H1 (cell line): ENCODE data around the gene NEDD4L. TPM values are rescaled to one million over a fixed set of nuclear protein-coding genes. Genes with fewer than 3 reads are reported as not detected.

Experiments used
- CTCF ChIA-PET: fragments of 300-600 bp; sonication (Branson Sonifier 250); formaldehyde crosslinking; loops from one replicate; lab custom pipeline; 2021; ENCODE audit not compliant: partially characterized antibody; lab: Charles Lee
- POLR2A ChIA-PET: fragments of 300-600 bp; sonication (Branson Sonifier 250); formaldehyde crosslinking; loops from one replicate; lab custom pipeline; 2021; ENCODE audit warnings: inconsistent platforms; ENCODE audit not compliant: partially characterized antibody; lab: Charles Lee
- DNase-seq, 2 experiments: peaks; one replicate each; pipeline versions ENCODE4 v3.0.0 to v3.0.0-alpha.2; 2010 to 2022; ENCODE audit warnings: low spot score in 2 of 2, low read depth in 1 of 2, mixed read lengths in 1 of 2
- FAIRE-seq: peaks from 2 replicates; lab custom pipeline; 2011; peaks lifted over from hg19 to GRCh38; lab: Jason Lieb, UNC
- H2AFZ ChIP-seq: 2 replicates; pipeline ENCODE4 v1.8.1; 2012; ENCODE audit warnings: low read length, inconsistent platforms
- H2AK5ac ChIP-seq: 2 replicates; pipeline ENCODE4 v1.6.1; 2013; ENCODE audit warnings: low read depth, low read length
- H2BK120ac ChIP-seq: replicated peaks from 2 replicates; pipeline ENCODE3; 2013; ENCODE audit warnings: low read depth, low read length, inconsistent platforms
- H2BK12ac ChIP-seq: 2 replicates; pipeline ENCODE4 v1.6.1; 2013; ENCODE audit warnings: low read depth, low read length
- H2BK15ac ChIP-seq: 2 replicates; pipeline ENCODE4 v1.6.1; 2013; ENCODE audit warnings: low read length
- H2BK20ac ChIP-seq: 2 replicates; pipeline ENCODE4 v1.6.1; 2013; ENCODE audit warnings: low read length
- H2BK5ac ChIP-seq: 2 replicates; pipeline ENCODE4 v1.6.1; 2013; ENCODE audit warnings: low read depth, low read length
- H3K14ac ChIP-seq: 2 replicates; pipeline ENCODE4 v1.6.1; 2013; ENCODE audit warnings: inconsistent platforms; ENCODE audit not compliant: insufficient read length
- H3K18ac ChIP-seq: 2 replicates; pipeline ENCODE4 v1.6.1; 2013; ENCODE audit warnings: low read length; ENCODE audit errors: extremely low read depth
- H3K23ac ChIP-seq: 2 replicates; pipeline ENCODE4 v1.6.1; 2013; ENCODE audit warnings: inconsistent platforms; ENCODE audit not compliant: insufficient read length
- H3K23me2 ChIP-seq: 2 replicates; pipeline ENCODE4 v1.6.1; 2013; ENCODE audit warnings: low read depth, low read length
- H3K27ac ChIP-seq: 2 replicates; pipeline ENCODE4 v1.6.1; 2011; ENCODE audit warnings: low read depth, low read length, inconsistent platforms
- H3K27me3 ChIP-seq, 4 experiments: replicated peaks in 1 of 4; 1 replicate in 1 of 4; 2 replicates in 3 of 4; pipeline versions ENCODE4 v1.6.1 to v1.8.1; 2011 to 2013; ENCODE audit warnings: low read length in 3 of 4, mild to moderate bottlenecking in 3 of 4, inconsistent platforms in 2 of 4, mixed read lengths in 2 of 4, moderate library complexity in 1 of 4; ENCODE audit not compliant: control insufficient read depth in 3 of 4, insufficient read depth in 3 of 4; ENCODE audit errors: extremely low read depth in 1 of 4
- H3K36me3 ChIP-seq, 4 experiments: 2 replicates each; pipeline versions ENCODE4 v1.6.1 to v1.8.1; 2011 to 2013; ENCODE audit warnings: mild to moderate bottlenecking in 4 of 4, low read length in 3 of 4, moderate library complexity in 2 of 4, control low read depth in 1 of 4, inconsistent platforms in 1 of 4; ENCODE audit not compliant: insufficient read depth in 4 of 4, control insufficient read depth in 2 of 4
- H3K4ac ChIP-seq: replicated peaks from 2 replicates; pipeline ENCODE3; 2013; ENCODE audit warnings: low read length, low read depth, mixed read lengths, inconsistent platforms; ENCODE audit not compliant: insufficient read length
- H3K4me1 ChIP-seq, 4 experiments: replicated peaks in 1 of 4; 1 replicate in 1 of 4; 2 replicates in 3 of 4; pipeline versions ENCODE4 v1.6.1 to v1.8.1; 2011 to 2013; ENCODE audit warnings: low read length in 3 of 4, inconsistent platforms in 2 of 4, mixed read lengths in 1 of 4; ENCODE audit not compliant: insufficient read depth in 4 of 4, control insufficient read depth in 3 of 4
- H3K4me2 ChIP-seq, 2 experiments: 2 replicates each; pipeline versions ENCODE4 v1.6.1 to v1.8.1; 2011 to 2013; ENCODE audit warnings: low read depth in 2 of 2, low read length in 2 of 2, control low read depth in 1 of 2, inconsistent platforms in 1 of 2, mild to moderate bottlenecking in 1 of 2; ENCODE audit not compliant: insufficient read depth in 1 of 2
- H3K4me3 ChIP-seq, 4 experiments: fragments of 200-600, 300-600 bp in 1 of 4; sonication (generic), shearing (Covaris generic), sonication (Bioruptor Twin) in 1 of 4; 2 replicates each; pipeline versions ENCODE4 v1.5.1 to v1.8.1; 2011 to 2016; ENCODE audit warnings: low read length in 4 of 4, low read depth in 3 of 4, control low read depth in 2 of 4, inconsistent platforms in 2 of 4, mild to moderate bottlenecking in 2 of 4, mixed read lengths in 1 of 4, moderate library complexity in 1 of 4; ENCODE audit not compliant: insufficient read depth in 2 of 4; ENCODE audit errors: extremely low read depth in 1 of 4
- H3K56ac ChIP-seq: replicated peaks from 2 replicates; pipeline ENCODE3; 2013; ENCODE audit warnings: low read depth, mild to moderate bottlenecking, mixed read lengths, low read length, inconsistent platforms; ENCODE audit not compliant: insufficient read length
- H3K79me1 ChIP-seq: 2 replicates; pipeline ENCODE4 v1.6.1; 2013; ENCODE audit warnings: low read depth, low read length, control low read depth
- H3K79me2 ChIP-seq, 2 experiments: 2 replicates each; pipeline versions ENCODE4 v1.6.1 to v1.8.1; 2012 to 2013; ENCODE audit warnings: low read length in 2 of 2, mild to moderate bottlenecking in 2 of 2, inconsistent platforms in 1 of 2; ENCODE audit not compliant: insufficient read depth in 2 of 2, control insufficient read depth in 1 of 2
- H3K9ac ChIP-seq, 4 experiments: replicated peaks in 1 of 4; 1 replicate in 1 of 4; 2 replicates in 3 of 4; pipeline versions ENCODE4 v1.6.1 to v1.8.1; 2011 to 2013; ENCODE audit warnings: low read depth in 3 of 4, low read length in 3 of 4, control low read depth in 2 of 4, mild to moderate bottlenecking in 2 of 4, moderate library complexity in 2 of 4, inconsistent platforms in 1 of 4; ENCODE audit errors: extremely low read depth in 1 of 4
- H3K9me3 ChIP-seq, 2 experiments: 2 replicates each; pipeline versions ENCODE4 v1.6.1 to v1.8.1; 2012 to 2013; ENCODE audit warnings: mild to moderate bottlenecking in 2 of 2, moderate library complexity in 2 of 2, control low read depth in 1 of 2, inconsistent platforms in 1 of 2, low read depth in 1 of 2, low read length in 1 of 2, mixed read lengths in 1 of 2; ENCODE audit not compliant: insufficient read depth in 2 of 2
- H4K20me1 ChIP-seq, 2 experiments: replicated peaks in 1 of 2; 2 replicates each; pipeline versions ENCODE3 to v1.8.1; 2011 to 2013; ENCODE audit warnings: inconsistent platforms in 2 of 2, low read length in 2 of 2, mild to moderate bottlenecking in 1 of 2; ENCODE audit not compliant: insufficient read depth in 2 of 2, control insufficient read depth in 1 of 2
- H4K5ac ChIP-seq: 2 replicates; pipeline ENCODE4 v1.6.1; 2013; ENCODE audit warnings: low read length, low read depth, mixed read lengths, inconsistent platforms; ENCODE audit not compliant: insufficient read length
- H4K8ac ChIP-seq: 2 replicates; pipeline ENCODE4 v1.8.0; 2013; ENCODE audit warnings: mild to moderate bottlenecking, moderate library complexity, low read length, inconsistent platforms; ENCODE audit not compliant: insufficient read depth; ENCODE audit errors: extremely low read depth
- H4K91ac ChIP-seq: replicated peaks from 2 replicates; pipeline ENCODE3; 2013; ENCODE audit warnings: low read length, mixed read lengths, inconsistent platforms; ENCODE audit not compliant: insufficient read length
- ASH2L ChIP-seq: fragments of 200-600, 300-600 bp; sonication (generic); IDR thresholded peaks from one replicate; pipeline ENCODE4 v1.7.1; 2017; ENCODE audit warnings: low read length
- HDAC6 ChIP-seq: IDR thresholded peaks from one replicate; pipeline ENCODE4 v1.7.1; 2012; ENCODE audit warnings: low read depth, mild to moderate bottlenecking, inconsistent platforms, low read length, moderate library complexity
- PHF8 ChIP-seq: fragments of 200-600 bp; sonication (generic); conservative IDR thresholded peaks from 2 replicates; pipeline ENCODE4 v1.7.1; 2012; ENCODE audit warnings: low read depth, mild to moderate bottlenecking, inconsistent platforms, low read length, moderate library complexity
- SRF ChIP-seq: IDR thresholded peaks from 2 replicates; pipeline ENCODE4 v1.6.1; 2011; ENCODE audit warnings: mild to moderate bottlenecking, low read depth, low read length, moderate library complexity
- YY1 ChIP-seq: IDR thresholded peaks from 2 replicates; pipeline ENCODE4 v1.6.1; 2011; ENCODE audit warnings: low read depth, mild to moderate bottlenecking, low read length
- WGBS, 2 experiments: shearing (Covaris generic) in 1 of 2; methylation state at CpG; one replicate each; pipeline versions ENCODE4 v1.1.6 to v1.1.7; 2013 to 2015; ENCODE audit warnings: low lambda C conversion rate in 2 of 2, mixed read lengths in 2 of 2, inconsistent platforms in 1 of 2, low coverage in 1 of 2, missing lambda C conversion rate in 1 of 2; ENCODE audit not compliant: insufficient replicate concordance in 2 of 2, insufficient coverage in 1 of 2, insufficient read length in 1 of 2; ENCODE audit errors: extremely low coverage in 1 of 2, missing lambda C conversion rate in 1 of 2; 5-methylcytosine and 5-hydroxymethylcytosine counted together
- polyA plus RNA-seq, 7 experiments: library from polyadenylated mRNA; depleted of rRNA in 3 of 7; stranded (reverse) in 5 of 7; unstranded in 2 of 7; fragments of >200 nt in 5 of 7; fragments of 200-250 nt in 2 of 7; gene quantifications; 1 replicate in 5 of 7; 2 replicates in 1 of 7; 4 replicates in 1 of 7; pipeline versions ENCODE4 v1.2.1 to v1.2.3, GENCODE V29; 2011 to 2013; ENCODE audit warnings: missing spikeins in 2 of 7, mixed read lengths in 2 of 7
- total RNA-seq: library from RNA; stranded (reverse); fragmentation: NEBNext Ultra II Directional; extraction: Animal tissue kit (Norgen Biotek cat#: 25700); gene quantifications from 2 replicates; pipeline ENCODE4 v1.2.1, GENCODE V29; 2021
- TF ChIP-seq, protein P1 (sequence below): IDR thresholded peaks from 2 replicates; pipeline ENCODE4 v1.6.1; 2011; ENCODE audit warnings: low read length, improper control_type of control experiment

NEDD4L gene
- total and polyA plus RNA-seq, 2 of the 8 experiments (the other 6 are each of a cell fraction or from before 2014, with no cell fraction given) = 37.3 to 69.8 TPM

DNA sequence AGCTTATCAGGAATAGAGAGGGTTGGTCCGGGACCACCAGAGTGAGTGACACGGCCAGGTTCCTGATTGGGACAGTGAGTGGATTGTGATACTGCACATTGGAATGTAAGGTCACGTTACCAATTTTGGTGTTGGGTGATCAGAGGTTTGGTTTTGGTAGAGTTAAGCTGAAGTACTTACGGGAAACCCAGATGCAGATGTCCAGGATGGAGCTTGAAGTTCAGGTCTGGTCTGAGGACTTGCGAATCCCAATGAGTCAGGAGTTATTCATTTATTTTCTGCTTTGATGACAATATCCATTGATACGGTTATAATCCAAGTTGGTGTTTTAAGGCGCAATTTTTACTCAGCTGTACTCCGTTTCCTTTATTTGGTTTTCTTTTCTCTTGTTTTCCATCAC is 311.2 kb downstream of the NEDD4L start:
- Histone ChIP-seq H3K14ac (no peak overlapping the region), H3K9ac (no peak overlapping the region), H4K91ac (no peak overlapping the region), H3K4me1 (peaks cover 0 to 11% (median 5%) of the 10 kb centered on the region in 4 experiments; a peak in 3 of 7 replicates), H2BK20ac (no peak overlapping the region), H3K27ac (no peak overlapping the region)
- TF ChIP-seq ASH2L (no peak), YY1 (no peak), HDAC6 (no peak), PHF8 (no peak), SRF (no peak)
- TF ChIP-seq, protein P1, sequence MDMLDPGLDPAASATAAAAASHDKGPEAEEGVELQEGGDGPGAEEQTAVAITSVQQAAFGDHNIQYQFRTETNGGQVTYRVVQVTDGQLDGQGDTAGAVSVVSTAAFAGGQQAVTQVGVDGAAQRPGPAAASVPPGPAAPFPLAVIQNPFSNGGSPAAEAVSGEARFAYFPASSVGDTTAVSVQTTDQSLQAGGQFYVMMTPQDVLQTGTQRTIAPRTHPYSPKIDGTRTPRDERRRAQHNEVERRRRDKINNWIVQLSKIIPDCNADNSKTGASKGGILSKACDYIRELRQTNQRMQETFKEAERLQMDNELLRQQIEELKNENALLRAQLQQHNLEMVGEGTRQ = no peak
- TF ChIP-seq, all 59 proteins: peak for 0
- 81% methylated on average over 8 of the region's 8 CpGs; no CpG with 5 or more reads in 1 of the 2 experiments for WGBS, 2 experiments
- H2BK120ac ChIP-seq = no peak overlapping the region
- no peaks in the 10 kb centered on the region for H3K79me1 ChIP-seq
- DNase-seq (no peak), FAIRE-seq (peak; percentile 66)
- peaks cover 3 to 10% (median 7%) of the 10 kb centered on the region in 4 experiments; a peak in 6 of 8 replicates for H3K36me3 ChIP-seq
- H3K23ac ChIP-seq = no peak overlapping the region
- H3K23me2 ChIP-seq = no peaks in the 10 kb centered on the region
- peak overlapping the region; percentile 20; the same call in 1 of the 2 replicates for H3K18ac ChIP-seq
- 0 out of 2 replicates have a peak overlapping the region, but pooled peaks have one; percentile 21 for H2BK12ac ChIP-seq
- H2AFZ ChIP-seq = no peak overlapping the region
- H3K79me2 ChIP-seq = no peaks in the 10 kb centered on the region; a peak in 1 of 4 replicates
- no peak overlapping the region for H2BK15ac ChIP-seq
- H3K56ac ChIP-seq = no peak overlapping the region
- no peaks in the 10 kb centered on the region for H3K27me3 ChIP-seq
- CTCF ChIA-PET = interaction anchor here (0.7 to 1.6 kb wide), 8 partner anchors 14 to 331 kb away, joined by 3 to 6 read pairs (median 3); no protein-coding TSS in a partner anchor
- 0 out of 2 replicates have a peak overlapping the region, but pooled peaks have one; percentile 41 for H2AK5ac ChIP-seq
- H4K20me1 ChIP-seq = no peaks in the 10 kb centered on the region
- H3K4ac ChIP-seq = no peak overlapping the region
- H4K8ac ChIP-seq = no peak overlapping the region
- peak overlapping the region; percentile 13 to 35; a peak in 1 of 4 replicates for H3K4me2 ChIP-seq
- H2BK5ac ChIP-seq = peak overlapping the region; percentile 54; the same call in 1 of the 2 replicates
- H3K4me3 ChIP-seq = no peak overlapping the region
- H3K9me3 ChIP-seq = no peaks in the 10 kb centered on the region
- POLR2A ChIA-PET = interaction anchor here (0.7 to 0.9 kb wide), 3 partner anchors 9 to 16 kb away, joined by 3 to 4 read pairs (median 3); no protein-coding TSS in a partner anchor
- peak overlapping the region; percentile 74 for H4K5ac ChIP-seq
